Ramos (cell line): Measurements from ENCODE around the gene NCK2.

Experiments
- in situ Hi-C: fragments of 300-500 bp; cut with MboI; formaldehyde crosslinking; loops from one replicate; pipeline ENCODE4 v1.14.3; 2022; ENCODE audit warnings: low sequenced_read_pairs; ENCODE audit not compliant: unreplicated experiment

NCK2 gene

GRCh38 chr2:105909215-105909614 lies 164.5 kb downstream of the NCK2 start:
- in situ Hi-C loops: no loop called here

GRCh38 chr2:105910497-105911238 lies 166.0 kb downstream of the NCK2 start:
- in situ Hi-C loops: no loop called here

- in situ Hi-C loops: no loop called here
These were observed 166.7 kb downstream of the NCK2 start for GRCh38 chr2:105911425-105911824.

- in situ Hi-C loops: no loop called here
These were observed 167.4 kb downstream of the NCK2 start for GRCh38 chr2:105912081-105912480.

GRCh38 chr2:105915005-105915558 lies 170.4 kb downstream of the NCK2 start:
- in situ Hi-C loops: no loop called here

- in situ Hi-C loops: no loop called here
These were observed 172.5 kb downstream of the NCK2 start for GRCh38 chr2:105917226-105917625.

- in situ Hi-C loops: no loop called here
These were observed 173.0 kb downstream of the NCK2 start for GRCh38 chr2:105917688-105918087.

GRCh38 chr2:105919191-105919811 lies 174.6 kb downstream of the NCK2 start:
- in situ Hi-C loops: no loop called here

- in situ Hi-C loops: no loop called here
These were observed 175.1 kb downstream of the NCK2 start for GRCh38 chr2:105919826-105920225.

GRCh38 chr2:105924271-105924670 lies 179.6 kb downstream of the NCK2 start:
- in situ Hi-C loops: no loop called here

- in situ Hi-C loops: no loop called here
These were observed 180.2 kb downstream of the NCK2 start for GRCh38 chr2:105924932-105925331.

- in situ Hi-C loops: no loop called here
These were observed 180.7 kb downstream of the NCK2 start for GRCh38 chr2:105925390-105925789.

- in situ Hi-C loops: no loop called here
These were observed 182.4 kb downstream of the NCK2 start for GRCh38 chr2:105926960-105927678.

- in situ Hi-C loops: no loop called here
These were observed 183.4 kb downstream of the NCK2 start for GRCh38 chr2:105928086-105928485.

- in situ Hi-C loops: no loop called here
These were observed 183.9 kb downstream of the NCK2 start for GRCh38 chr2:105928563-105928962.

- in situ Hi-C loops: no loop called here
These were observed 184.8 kb downstream of the NCK2 start for GRCh38 chr2:105929516-105929915.

- in situ Hi-C loops: no loop called here
These were observed 187.9 kb downstream of the NCK2 start for GRCh38 chr2:105932582-105932981.

GRCh38 chr2:105933906-105934305 lies 189.2 kb downstream of the NCK2 start:
- in situ Hi-C loops: no loop called here

- in situ Hi-C loops: no loop called here
These were observed 189.8 kb downstream of the NCK2 start for GRCh38 chr2:105934467-105934866.

GRCh38 chr2:105935063-105935462 lies 190.4 kb downstream of the NCK2 start:
- in situ Hi-C loops: no loop called here

- in situ Hi-C loops: no loop called here
These were observed 192.2 kb downstream of the NCK2 start for GRCh38 chr2:105936954-105937353.
